Neural cell (in vitro differentiated cells): ENCODE results near the gene TFIP11. TPM values are rescaled to one million over a fixed set of nuclear protein-coding genes. Genes with fewer than 3 reads are reported as not detected.

Source experiments
- H2AFZ ChIP-seq: fragments of 200-600, 300-800 bp; sonication (generic), shearing (Covaris generic); 2 replicates; pipeline ENCODE4 v1.6.0; 2014; ENCODE audit warnings: low read depth, mild to moderate bottlenecking, antibody characterized with exemption, low read length, moderate library complexity
- H3F3A ChIP-seq: fragments of 200-600 bp; shearing (Covaris generic); 2 replicates; pipeline ENCODE4 v1.6.1; 2016; ENCODE audit warnings: mild to moderate bottlenecking, moderate library complexity, mixed read lengths, antibody characterized with exemption, low read length; ENCODE audit not compliant: insufficient read depth, poor library complexity, severe bottlenecking
- H3K27ac ChIP-seq: fragments of 200-600, 300-800 bp; sonication (generic), shearing (Covaris generic); 2 replicates; pipeline ENCODE4 v1.5.1; 2014; ENCODE audit warnings: mild to moderate bottlenecking, low read length, moderate library complexity
- H3K27me3 ChIP-seq: fragments of 300-800, 200-600 bp; sonication (generic), shearing (Covaris generic); 2 replicates; pipeline ENCODE4 v1.6.0; 2014; ENCODE audit warnings: mild to moderate bottlenecking, low read depth, low read length, moderate library complexity; ENCODE audit not compliant: insufficient read depth
- H3K36me3 ChIP-seq: fragments of 300-800, 200-600 bp; sonication (generic), shearing (Covaris generic); 2 replicates; pipeline ENCODE4 v1.5.1; 2014; ENCODE audit warnings: mild to moderate bottlenecking, antibody characterized with exemption, low read length, moderate library complexity; ENCODE audit not compliant: insufficient read depth
- H3K4me2 ChIP-seq: fragments of 300-800, 200-600 bp; sonication (generic), shearing (Covaris generic); 2 replicates; pipeline ENCODE4 v1.6.0; 2014; ENCODE audit warnings: mild to moderate bottlenecking, low read length
- H3K4me3 ChIP-seq: fragments of 300-800, 200-600 bp; sonication (generic), shearing (Covaris generic); 2 replicates; pipeline ENCODE4 v1.5.1; 2014; ENCODE audit warnings: mild to moderate bottlenecking, low read length, moderate library complexity
- H3K79me2 ChIP-seq: fragments of 200-600 bp; shearing (Covaris generic); replicated peaks from 2 replicates; pipeline ENCODE4 v1.6.0; 2014; ENCODE audit warnings: mild to moderate bottlenecking, low read length, moderate library complexity; ENCODE audit not compliant: insufficient read depth
- H3K9ac ChIP-seq: fragments of 300-800, 200-600 bp; sonication (generic), shearing (Covaris generic); 2 replicates; pipeline ENCODE4 v1.6.1; 2016; ENCODE audit warnings: mild to moderate bottlenecking, low read length, mixed read lengths
- H3K9me2 ChIP-seq: fragments of 200-600 bp; shearing (Covaris generic); 2 replicates; pipeline ENCODE4 v1.6.1; 2016; ENCODE audit warnings: mild to moderate bottlenecking, low read length, mixed read lengths; ENCODE audit not compliant: insufficient read depth
- H3K9me3 ChIP-seq: fragments of 200-600, 300-800 bp; sonication (generic), shearing (Covaris generic); 2 replicates; pipeline ENCODE4 v1.6.1; 2016; ENCODE audit warnings: mild to moderate bottlenecking, mixed run types, low read length, moderate library complexity, mixed read lengths
- H4K20me1 ChIP-seq: fragments of 200-600 bp; shearing (Covaris generic); 2 replicates; pipeline ENCODE4 v1.6.1; 2016; ENCODE audit warnings: mild to moderate bottlenecking, mixed run types; ENCODE audit not compliant: insufficient read depth
- CTCF ChIP-seq: fragments of 450-650 bp; IDR thresholded peaks from 2 replicates; pipeline ENCODE4 v1.5.1; 2014; ENCODE audit warnings: antibody characterized with exemption, mild to moderate bottlenecking, moderate library complexity; ENCODE audit not compliant: poor library complexity, severe bottlenecking
- EP300 ChIP-seq: fragments of 450-650 bp; conservative IDR thresholded peaks from 2 replicates; pipeline ENCODE4 v1.6.1; 2014; ENCODE audit warnings: antibody characterized with exemption, mild to moderate bottlenecking, moderate library complexity; ENCODE audit not compliant: poor library complexity, severe bottlenecking
- EZH2 ChIP-seq: fragments of 200-600, 300-800 bp; shearing (Covaris generic), sonication (generic); IDR thresholded peaks from 2 replicates; pipeline ENCODE4 v1.6.1; 2014; ENCODE audit warnings: antibody characterized with exemption, low read length, borderline replicate concordance, mild to moderate bottlenecking; ENCODE audit not compliant: insufficient read depth, poor library complexity, severe bottlenecking
- MXI1 ChIP-seq: fragments of 450-650 bp; conservative IDR thresholded peaks from 2 replicates; pipeline ENCODE4 v1.6.1; 2014; ENCODE audit warnings: antibody characterized with exemption, mild to moderate bottlenecking; ENCODE audit not compliant: poor library complexity, severe bottlenecking
- POLR2AphosphoS5 ChIP-seq: IDR thresholded peaks from 2 replicates; pipeline ENCODE4 v1.6.1; 2012
- RAD21 ChIP-seq: fragments of 450-650 bp; conservative IDR thresholded peaks from 2 replicates; pipeline ENCODE4 v1.6.1; 2014; ENCODE audit warnings: antibody characterized with exemption, mild to moderate bottlenecking, moderate library complexity
- REST ChIP-seq: IDR thresholded peaks from 2 replicates; pipeline ENCODE4 v1.6.1; 2012; ENCODE audit warnings: borderline replicate concordance
- SMC3 ChIP-seq: fragments of 450-650 bp; conservative IDR thresholded peaks from 2 replicates; pipeline ENCODE4 v1.6.1; 2014; ENCODE audit warnings: antibody characterized with exemption, mild to moderate bottlenecking, moderate library complexity; ENCODE audit not compliant: poor library complexity
- TAF1 ChIP-seq: IDR thresholded peaks from 2 replicates; pipeline ENCODE4 v1.6.1; 2012; ENCODE audit warnings: low read depth
- polyA plus RNA-seq: library from polyadenylated mRNA; depleted of rRNA; stranded (reverse); fragments of >200 nt; gene quantifications from 2 replicates; pipeline ENCODE4 v1.2.3, GENCODE V29; 2014

Gene TFIP11
- polyA plus RNA-seq, 1 donor from 2014 or later = 49.8 TPM

- H3K4me2 ChIP-seq = no peak overlapping the region
- no peak overlapping the region for H2AFZ ChIP-seq
- no peaks in the 10 kb centered on the region for H4K20me1 ChIP-seq
- H3K4me3 ChIP-seq = no peak overlapping the region
- TF ChIP-seq REST = no peak
- no peak for TF ChIP-seq CTCF
- TF ChIP-seq EP300 = no peak
- no peak for TF ChIP-seq TAF1
- no peak for TF ChIP-seq EZH2
- no peak for TF ChIP-seq SMC3
- no peak for TF ChIP-seq RAD21
- no peak for TF ChIP-seq MXI1
- TF ChIP-seq POLR2AphosphoS5 = no peak
- H3K9me3 ChIP-seq = no peaks in the 10 kb centered on the region
- no peak overlapping the region for H3K27ac ChIP-seq
- no peaks in the 10 kb centered on the region for H3K27me3 ChIP-seq
- H3F3A ChIP-seq = no peaks in the 10 kb centered on the region
- peaks cover 7% of the 10 kb centered on the region for H3K79me2 ChIP-seq
- H3K36me3 ChIP-seq = no peaks in the 10 kb centered on the region
- no peaks in the 10 kb centered on the region for H3K9me2 ChIP-seq
- H3K9ac ChIP-seq = no peak overlapping the region
Measured at GRCh38 chr22:26457661-26458272, 54.5 kb downstream of the TFIP11 start.

DNA sequence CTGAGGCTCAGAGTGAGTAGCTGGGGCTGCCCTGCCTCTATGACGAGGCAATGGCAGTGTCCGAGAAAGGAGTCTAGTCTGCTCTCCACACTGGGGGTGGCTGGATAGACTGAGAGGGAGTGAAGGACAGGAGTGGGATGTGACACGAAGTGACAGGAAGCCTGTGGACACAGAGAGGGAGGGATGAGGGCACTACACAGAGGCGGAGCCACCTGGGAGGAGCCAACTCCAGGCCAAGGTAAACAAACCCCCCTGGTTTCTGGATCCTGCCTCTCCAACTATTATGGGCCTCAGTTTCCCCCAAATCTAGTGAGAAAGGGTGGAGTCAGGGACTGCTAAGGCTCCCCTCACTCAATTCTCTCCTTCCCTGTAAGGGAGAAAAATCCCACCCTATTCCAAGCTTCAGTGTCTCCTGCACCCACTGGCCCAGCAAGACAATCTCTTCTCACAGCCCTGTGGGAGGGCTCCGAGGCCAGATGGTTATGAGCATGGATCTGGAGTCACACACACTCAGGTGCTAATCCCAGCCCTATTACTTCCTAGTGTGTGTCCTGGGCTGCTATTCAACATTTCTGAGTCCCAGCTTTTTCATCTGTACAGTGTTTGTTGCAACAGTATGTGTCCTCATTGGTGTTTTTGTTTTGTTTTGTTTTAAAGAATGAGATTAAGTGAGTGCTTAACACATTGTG, 58.3 kb downstream of the TFIP11 start:
- Histone ChIP-seq H3K9ac (no peak overlapping the region), H3K4me2 (no peak overlapping the region), H3K79me2 (no peaks in the 10 kb centered on the region), H3K27ac (no peak overlapping the region), H3K4me3 (no peak overlapping the region), H3K9me3 (no peaks in the 10 kb centered on the region), H3K9me2 (no peaks in the 10 kb centered on the region), H3F3A (no peaks in the 10 kb centered on the region), H2AFZ (no peak overlapping the region), H3K36me3 (no peaks in the 10 kb centered on the region), H4K20me1 (no peaks in the 10 kb centered on the region), H3K27me3 (no peaks in the 10 kb centered on the region)
- TF ChIP-seq EP300 = no peak
- TF ChIP-seq RAD21 = no peak
- no peak for TF ChIP-seq POLR2AphosphoS5
- no peak for TF ChIP-seq SMC3
- no peak for TF ChIP-seq CTCF
- TF ChIP-seq REST = no peak
- TF ChIP-seq EZH2 = no peak
- TF ChIP-seq TAF1 = no peak
- TF ChIP-seq MXI1 = no peak
